CD4-positive, alpha-beta T cell treated with Interleukin-12 subunit alpha and Interleukin-12 subunit beta, for 1 hour (primary cell): ENCODE measurements around the gene TOP2A.
"Not testable (repeated sequence)": the region's sequence is repeated elsewhere in the genome, so short reads cannot be mapped to it uniquely, and the experiment has no call there.

Source experiments
- DNase-seq: peaks from one replicate; pipeline ENCODE4 v3.0.0-alpha.2; 2020

Gene TOP2A

DNA sequence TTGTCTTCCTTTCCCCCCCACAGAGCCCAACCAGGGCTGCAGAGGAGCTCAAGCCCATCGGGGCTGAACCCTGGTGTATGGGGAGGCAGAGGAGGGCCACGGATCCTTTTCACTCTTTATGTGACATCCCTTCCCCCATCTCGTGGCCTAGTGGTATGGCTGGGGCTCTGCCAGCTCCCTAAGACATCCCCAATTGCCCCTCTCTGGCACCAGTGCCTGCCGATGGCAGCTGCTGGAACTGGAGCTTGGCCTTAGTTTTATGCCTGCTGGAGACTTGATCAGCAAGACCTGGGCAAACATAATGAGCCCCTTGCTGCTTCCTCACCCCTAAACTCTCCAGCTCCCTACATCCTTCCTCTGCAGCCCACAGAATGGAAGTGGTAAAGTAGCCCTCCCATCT is 8.0 kb upstream of the TOP2A start:
- no peak for DNase-seq

DNA sequence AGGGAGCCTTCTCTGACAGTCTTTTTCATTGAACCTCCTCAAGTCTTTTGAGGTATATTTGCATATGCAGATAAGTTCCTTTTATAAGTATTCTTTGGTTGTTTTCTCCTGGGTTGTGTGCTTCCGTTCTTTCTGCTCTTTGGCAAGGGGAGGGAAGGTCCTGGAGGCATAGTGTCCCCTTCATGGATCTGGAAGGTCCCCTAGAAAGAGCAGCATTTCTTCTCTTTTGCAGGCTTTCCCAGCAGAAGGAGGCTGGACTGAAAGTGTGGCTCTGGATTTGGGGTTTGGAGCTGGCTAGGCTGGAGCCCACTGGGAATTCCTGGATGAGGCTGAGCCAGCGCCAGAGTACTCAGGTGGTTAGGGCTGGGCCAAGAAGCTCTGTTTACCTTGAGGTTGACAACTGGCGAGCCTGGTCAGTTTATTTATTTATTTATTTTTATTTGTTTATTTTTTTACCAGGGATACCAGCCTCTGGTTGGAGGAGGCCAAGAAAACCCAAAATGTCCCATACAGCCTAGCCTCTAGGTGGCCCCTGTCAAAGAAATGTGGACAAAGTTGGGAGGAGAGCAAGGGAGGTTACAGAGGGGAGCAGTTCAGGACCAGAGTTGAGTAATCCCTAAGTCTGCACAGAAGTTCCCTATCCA is 5.4 kb upstream of the TOP2A start:
- DNase-seq = no peak

DNA sequence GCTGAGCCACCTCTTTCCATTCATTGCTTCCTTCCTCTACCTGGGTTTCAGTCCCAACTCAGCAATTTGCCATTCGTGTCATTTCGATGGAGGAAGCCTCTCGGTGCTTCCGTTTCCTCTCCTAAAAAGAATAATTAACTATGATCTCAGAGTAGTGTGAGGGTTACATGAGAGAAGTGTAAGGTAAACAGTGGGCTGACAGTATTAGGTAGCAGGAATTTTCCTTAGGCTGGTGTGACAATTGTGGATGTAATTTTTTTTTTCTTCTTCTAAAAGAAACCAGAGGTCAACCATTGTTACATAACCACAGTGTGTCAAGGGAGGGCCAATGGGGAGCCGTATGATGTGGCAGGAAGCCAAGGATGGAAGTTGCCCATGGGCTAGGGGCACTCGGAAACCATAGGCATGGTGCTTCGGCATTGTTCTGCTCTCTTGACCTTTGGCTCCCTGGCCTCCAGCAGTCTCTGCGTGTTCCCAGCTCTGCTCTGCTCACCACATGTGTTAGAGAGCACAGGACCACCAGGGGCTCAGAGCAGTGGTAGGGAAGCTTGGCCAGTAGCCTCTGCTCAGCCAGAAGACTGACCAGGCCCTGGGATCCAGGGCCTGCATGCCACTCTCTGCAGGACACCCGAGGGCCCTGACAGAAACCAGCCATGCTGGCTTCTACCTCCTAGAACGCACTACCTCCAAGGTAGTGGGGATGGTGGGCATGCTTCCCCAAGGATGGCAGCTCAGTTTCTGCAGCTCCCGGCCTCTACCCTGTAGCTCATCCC is 2.0 kb upstream of the TOP2A start:
- no peak for DNase-seq

DNA sequence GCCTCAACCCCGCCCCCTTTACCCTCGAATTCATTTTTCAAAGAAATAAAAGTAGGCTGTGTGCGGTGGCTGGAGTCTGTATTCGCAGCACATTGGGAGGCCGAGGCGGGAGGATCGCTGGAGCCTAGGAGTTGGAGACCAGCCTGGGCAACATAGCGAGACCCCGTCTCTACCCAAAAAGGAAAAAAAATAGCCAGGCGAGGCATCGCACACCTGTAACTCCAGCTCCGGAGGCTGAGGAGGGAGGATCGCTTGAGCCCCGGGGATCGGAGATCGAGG is 671 bp upstream of the TOP2A start:
- no peak for DNase-seq

DNA sequence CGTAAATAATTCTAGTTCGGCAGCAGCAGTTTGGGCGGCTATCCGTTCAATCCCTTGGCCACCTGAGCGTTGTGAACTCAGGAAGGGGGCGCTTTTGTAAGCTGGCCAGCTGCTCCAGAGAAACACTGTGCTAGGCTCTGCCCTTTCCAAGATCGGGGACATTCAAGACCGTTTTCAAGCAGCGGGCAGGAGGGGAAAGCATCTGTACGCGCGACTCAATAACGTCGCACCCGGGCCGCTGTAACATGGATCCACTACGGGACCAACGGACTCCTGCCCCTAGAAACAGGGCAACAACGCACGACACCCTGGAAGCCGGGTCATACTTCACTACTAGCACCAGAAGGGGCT is 463 bp downstream of the TOP2A start:
- DNase-seq = no peak

DNA sequence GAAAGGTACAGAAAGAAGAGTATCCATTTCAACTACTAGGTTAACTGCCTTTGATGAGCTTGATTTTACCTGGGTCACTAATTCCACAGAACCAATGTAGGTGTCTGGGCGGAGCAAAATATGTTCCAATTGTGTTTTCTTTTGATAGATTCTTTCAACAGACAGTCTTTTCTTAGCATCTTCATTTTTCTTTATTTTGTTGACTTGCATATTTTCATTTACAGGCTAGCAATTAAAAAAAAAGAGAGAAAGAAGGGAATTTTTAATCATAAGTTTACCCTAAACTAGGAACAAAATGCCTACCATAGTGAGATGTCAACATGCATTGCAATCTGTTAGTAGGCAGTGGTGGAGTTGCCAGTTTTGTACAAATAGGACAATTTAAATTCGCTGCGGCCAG is 1.0 kb downstream of the TOP2A start:
- no peak for DNase-seq

DNA sequence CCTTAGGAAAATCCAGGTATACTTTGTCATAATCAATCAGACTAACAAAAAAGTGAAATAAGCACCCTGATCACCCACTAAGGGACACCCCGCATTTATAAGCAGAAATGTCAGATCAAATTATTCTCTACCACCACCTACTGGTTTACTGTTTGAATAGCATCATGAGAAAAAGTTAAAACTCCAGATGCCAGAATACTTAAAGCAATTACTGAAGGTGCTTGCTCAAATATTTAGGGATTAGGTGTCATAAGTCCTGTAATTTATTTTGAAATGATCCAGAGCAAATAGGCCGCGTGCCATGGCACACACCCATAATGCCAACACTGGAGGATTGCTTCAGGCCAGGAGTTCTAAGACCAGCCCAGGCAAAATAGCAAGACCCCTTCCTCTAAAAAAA is 2.3 kb downstream of the TOP2A start:
- DNase-seq = peak; percentile 68

DNA sequence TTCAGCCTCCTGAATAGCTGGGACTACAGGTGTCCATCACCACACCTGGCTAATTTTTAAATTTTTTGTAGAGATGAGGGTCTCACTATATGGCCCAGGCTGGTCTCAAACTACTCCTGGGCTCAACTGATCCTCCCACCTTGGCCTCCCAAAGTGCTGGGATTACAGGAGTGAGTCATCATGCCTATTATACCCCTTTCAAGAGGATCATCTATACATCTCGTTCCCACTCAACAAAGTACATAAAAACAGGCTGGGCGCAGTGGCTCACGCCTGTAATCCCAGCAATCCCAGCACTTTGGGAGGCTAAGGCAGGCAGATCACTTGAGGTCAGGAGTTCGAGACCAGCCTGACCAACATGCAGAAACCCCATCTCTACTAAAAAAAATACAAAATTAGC is 3.4 kb downstream of the TOP2A start:
- DNase-seq = not testable (repeated sequence)

DNA sequence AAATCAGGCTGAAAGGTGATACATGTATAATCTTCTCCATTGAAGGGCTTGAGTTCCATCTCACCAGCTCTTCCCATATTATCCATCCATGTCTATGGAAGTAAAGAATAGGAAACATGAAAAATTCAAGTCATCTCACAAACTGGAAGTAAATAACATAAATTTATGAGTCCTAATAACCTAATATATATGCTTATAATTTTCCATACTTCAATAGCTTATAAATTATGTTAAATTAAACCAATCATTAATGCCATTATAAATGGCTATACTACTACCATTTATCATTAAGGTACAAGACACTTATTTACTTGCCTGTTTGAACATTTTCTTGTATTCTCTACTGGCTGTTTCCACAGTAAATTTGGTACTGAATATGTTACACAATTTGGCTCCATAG is 4.8 kb downstream of the TOP2A start:
- no peak for DNase-seq

DNA sequence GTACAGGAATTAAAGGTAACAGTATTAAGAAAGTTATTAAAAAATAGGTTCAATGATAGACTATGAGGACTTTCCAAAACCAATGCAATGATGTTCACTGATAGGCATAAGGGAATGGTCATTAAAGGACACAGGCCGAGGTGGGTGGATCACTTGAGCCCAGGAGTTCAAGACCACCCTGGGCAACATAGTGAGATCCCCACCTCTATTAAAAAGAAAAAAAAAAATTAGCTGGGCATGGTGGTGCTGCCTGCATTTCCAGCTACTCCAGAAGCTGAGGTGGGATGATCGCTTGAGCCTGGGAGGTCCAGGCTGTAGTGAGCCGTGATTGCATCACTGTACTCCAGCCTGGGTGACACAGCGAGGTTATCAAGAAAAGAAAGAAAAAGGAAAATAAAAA is 5.9 kb downstream of the TOP2A start:
- no peak for DNase-seq

DNA sequence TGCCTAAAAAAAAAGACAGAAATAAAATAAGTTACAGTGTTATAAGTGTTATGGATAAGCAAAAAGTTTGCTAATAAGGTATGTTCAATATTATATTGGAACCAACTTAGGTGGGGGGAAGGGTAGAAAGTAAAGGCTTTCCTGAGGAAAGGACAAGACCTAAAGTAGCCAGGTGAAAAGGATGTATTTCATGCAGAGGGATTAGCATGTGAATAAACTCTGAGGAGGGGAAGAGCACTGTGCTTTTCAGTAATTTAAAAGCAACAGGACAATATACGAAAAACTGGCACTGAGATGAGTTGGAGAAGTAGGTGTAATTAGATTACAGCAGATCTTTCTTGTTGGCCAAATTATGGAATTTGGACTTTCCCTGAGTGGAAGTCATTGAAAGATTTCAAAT is 7.6 kb downstream of the TOP2A start:
- DNase-seq = no peak

DNA sequence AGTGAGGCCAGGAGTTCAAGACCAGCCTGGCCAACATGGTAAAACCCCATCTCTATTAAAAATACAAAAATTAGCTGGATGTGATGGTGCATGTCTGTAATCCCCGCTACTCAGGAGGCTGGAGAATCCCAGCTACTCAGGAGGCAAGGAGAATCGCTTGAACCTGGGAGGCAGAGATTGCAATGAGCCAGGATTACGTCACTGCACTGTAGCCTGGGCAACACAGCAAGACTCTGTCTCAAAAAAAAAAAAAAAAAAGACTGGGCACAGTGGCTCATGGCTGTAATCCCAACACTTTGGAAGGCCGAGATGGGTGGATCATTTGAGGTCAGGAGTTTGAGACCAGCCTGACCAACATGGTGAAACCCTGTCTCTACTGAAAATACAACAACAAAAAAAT is 8.2 kb downstream of the TOP2A start:
- not testable (repeated sequence) for DNase-seq

DNA sequence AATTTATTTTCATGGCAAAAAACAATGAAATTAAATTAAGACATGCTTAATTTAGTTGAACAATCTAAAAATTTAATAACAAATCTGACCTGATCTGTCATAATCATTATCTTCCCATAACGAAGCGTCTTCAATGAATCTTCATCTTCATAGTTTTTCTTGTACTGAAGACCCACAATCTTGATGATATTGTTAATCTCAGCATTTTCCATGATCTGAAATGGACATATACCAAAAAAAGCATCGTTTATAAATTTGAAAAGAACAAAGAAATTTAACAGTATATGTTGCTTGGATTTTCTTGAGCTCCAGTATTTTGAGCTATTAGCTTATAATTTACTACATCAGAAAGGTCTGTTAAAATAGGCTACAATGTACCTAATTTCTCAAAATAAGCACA is 10.2 kb downstream of the TOP2A start:
- DNase-seq = no peak

DNA sequence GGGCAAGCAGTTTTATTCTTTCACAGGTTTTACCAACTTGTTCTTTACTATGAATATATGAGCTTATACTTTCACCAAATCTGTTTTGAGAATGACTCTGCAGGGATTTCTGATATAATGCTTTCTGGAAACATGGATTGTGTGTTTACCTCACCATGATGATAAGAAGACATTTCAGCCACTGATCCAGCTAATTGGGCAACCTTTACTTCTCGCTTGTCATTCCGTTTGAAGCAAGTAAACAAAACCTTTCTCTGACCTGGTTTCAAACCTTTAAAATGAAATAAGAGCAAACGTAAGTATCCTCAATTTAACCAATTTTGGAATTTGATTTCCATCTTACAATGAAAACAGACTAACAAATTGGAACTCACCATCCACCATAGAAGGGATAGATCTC is 13.7 kb downstream of the TOP2A start:
- no peak for DNase-seq

DNA sequence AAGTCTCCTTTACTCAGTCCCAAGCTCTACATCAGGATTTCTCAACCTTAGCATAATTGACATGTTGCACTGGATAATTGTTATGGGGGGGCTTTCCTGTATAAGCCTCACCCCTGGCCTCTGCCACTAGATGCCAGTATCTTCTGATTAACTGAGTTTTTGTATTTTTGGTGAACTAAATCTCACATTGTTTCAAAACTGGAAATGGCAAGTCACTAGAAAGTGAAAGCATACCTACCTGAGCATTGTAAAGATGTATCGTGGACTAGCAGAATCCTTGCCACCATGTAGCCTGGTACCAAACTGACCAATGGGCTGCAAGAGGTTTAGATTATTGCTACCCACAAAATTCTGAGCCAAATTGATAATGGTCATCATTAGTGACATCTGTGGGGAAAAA is 15.0 kb downstream of the TOP2A start:
- DNase-seq = peak; percentile 20

DNA sequence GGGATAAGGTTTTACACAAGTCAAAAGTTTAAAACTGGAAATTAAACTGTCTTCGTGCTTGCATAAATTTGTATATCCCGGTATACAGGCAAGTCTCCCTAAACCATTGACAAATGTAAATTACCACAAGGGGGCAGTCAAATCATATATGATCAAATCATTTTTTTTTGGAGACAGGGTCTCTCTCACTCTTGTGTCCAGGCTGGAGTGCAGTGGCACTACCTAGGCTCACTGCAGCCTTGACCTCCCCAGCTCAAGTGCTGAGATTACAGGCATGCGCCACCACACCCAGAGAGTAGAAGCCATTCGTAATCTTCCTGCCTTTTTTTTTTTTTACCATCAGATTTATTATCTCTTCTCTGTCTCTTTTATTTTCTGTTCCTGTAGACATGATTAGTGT is 18.5 kb downstream of the TOP2A start:
- peak; percentile 51 for DNase-seq

DNA sequence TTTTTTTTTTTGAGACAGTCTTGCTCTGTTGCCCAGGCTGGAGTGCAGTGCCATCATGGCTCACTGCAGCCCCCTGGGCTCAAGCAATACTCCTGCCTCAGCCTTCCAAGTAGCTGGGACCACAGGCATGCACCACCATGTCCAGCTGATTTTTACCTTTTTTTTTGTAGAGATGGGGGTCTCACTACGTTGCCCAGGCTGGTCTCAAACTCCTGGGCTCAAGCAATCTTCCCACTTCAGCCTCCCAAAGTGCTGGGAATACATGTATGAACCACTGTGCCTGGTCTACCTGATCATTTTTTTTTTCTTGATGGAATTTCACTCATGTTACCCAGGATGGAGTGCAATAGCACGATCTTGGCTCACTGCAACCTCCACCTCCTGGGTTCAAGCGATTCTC is 31.1 kb downstream of the TOP2A start:
- not testable (repeated sequence) for DNase-seq

DNA sequence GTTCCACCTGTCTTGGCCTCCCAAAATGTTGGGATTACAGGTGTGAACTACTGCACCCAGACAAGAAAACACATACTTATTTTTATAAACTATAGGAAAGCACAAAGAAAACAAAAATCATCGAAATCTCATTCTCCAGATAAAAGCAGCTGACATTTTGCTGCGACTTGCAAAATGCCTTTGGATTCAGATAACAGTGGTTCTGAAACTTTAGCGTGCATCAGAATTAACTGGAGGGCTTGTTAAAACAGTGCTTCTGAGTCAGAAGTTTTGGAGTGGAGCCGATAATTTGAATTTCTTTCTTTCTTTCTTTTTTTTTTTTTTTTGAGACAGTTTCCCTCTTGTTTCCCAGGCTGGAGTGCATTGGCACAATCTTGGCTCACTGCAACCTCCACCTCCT is 35.4 kb downstream of the TOP2A start:
- DNase-seq = no peak

DNA sequence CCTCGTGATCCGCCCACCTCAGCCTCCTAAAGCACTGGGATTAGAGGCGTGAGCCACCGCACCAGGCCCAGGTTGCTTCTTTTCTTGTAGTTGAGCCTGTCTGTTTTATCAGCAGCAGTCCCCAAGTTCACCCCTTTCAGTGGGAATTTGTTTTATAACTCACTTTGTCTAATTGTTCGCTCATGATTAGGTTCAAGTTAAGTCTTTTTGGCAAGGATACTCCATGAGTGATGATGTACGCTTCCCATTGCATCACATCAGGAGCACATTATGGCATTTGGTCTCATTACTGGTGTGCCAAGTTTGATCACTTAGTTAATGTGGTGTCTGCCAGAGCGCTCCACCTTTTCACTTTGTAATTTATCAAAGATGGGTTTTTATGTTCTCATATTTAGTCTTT is 38.7 kb downstream of the TOP2A start:
- DNase-seq = no peak

DNA sequence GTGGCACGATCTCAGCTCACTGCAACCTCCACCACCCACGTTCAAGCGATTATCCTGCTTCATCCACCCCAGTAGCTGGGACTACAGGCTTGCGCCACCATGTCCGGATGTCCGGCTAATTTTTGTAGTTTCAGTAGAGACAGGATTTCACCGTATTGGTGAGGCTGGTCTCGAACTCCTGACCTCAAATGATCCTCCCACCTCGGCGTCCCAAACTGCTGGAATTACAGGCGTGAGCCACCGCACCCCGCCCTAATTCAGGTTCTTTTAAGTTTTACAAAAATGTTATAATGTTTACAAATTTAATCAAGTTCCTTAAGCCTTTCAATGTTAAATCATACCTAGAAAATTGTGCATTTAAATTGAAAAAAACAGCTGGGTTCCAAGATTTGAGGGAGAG is 39.9 kb downstream of the TOP2A start:
- no peak for DNase-seq

DNA sequence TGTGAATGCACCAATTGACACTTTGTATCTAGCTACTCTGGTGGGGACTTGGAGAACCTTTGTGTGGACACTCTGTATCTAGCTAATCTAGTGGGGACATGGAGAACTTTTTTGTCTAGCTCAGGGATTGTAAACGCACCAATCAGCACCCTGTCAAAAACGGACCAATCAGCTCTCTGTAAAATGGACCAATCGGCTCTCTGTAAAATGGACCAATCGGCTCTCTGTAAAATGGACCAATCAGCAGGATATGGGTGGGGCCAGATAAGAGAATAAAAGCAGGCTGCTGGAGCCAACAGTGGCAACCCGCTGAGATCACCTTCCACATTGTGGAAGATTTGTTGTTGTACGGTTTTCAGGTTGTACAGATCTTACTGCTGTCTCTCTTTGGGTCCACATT is 41.2 kb downstream of the TOP2A start:
- peak; percentile 24 for DNase-seq

DNA sequence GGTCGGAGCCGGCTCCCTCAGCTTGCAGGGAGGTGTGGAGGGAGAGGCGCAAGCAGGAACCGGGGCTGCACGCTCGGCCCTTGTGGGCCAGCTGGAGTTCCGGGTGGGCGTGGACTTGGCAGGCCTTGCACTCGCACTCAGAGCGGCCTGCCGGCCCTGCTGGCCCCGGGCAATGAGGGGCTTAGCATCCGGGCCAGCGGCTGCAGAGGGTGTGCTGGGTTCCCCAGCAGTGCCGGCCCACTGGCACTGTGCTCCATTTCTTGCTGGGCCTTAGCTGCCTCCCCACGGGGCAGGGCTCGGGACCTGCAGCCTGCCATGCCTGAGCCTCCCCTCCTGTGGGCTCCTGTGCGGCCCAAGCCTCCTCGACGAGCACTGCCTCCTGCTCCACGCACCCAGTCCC is 41.9 kb downstream of the TOP2A start:
- not testable (repeated sequence) for DNase-seq

DNA sequence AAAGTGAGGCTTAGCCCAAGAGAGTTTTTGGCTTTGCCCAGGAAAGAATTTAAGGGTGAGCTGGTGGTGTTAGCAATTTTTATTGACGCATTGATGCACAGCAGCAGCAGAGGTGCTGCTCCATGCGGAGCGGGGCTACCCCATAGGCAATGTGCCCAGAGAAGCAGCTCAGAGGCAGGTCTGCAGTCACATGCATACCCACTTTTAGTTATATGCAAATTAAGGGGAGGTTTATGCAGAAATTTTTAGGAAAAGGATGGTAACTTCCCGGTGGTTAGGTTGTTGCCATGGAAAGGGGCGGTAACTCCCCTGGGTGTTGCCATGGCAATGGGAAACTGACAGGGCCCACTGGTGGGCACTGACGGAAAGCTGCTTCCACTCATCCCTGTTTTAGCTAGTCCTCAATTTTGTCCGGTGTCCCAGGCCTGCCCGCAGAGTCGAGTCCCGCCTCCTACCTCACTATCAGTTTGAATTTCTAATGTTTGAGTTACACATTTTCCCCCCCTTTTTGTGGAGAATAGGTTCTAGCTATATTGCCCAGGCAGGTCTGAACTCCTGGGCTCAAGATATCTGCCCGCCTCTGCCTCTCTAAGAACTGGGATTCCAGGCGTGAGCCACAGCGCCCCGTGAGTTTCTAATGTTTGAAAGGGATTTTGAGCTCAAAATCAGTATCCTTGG is 42.7 kb downstream of the TOP2A start:
- no peak for DNase-seq

DNA sequence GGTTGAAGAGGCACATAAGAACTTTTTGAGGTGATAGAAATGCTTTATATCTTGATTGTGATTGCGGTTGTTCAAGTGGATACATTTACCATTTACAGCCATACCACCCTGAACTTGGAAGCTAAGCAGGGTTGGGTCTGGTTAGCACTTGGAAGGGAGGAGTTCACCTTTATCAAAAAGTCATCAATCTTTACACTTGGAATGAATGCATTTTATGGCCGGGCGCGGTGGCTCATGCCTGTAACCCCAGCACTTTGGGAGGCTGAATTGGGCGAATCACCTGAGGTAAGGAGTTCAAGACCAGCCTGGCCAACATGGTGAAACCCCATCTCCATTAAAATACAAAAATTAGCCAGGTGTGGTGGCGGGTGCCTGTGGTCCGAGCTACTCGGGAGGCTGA is 43.7 kb downstream of the TOP2A start:
- DNase-seq = no peak

DNA sequence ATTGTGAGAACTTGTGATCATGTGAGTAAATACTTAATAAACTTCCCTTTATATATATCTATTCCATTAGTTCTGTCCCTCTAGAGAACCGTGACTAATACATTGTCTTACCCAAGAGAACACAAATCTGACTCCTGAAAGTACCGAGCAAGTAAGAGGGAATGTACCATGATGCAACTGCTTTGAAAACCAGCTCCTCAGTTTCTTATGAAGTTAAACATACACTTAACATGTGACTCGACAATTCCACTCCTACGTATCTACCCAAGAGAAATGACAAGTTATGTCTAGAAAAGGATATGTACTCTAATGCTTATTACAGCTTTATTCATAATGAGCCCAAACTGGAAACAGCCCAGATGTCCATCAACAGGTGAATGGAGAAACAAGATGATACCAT is 44.4 kb downstream of the TOP2A start:
- no peak for DNase-seq
